Left hindlimb (tissue), 1 donor: ENCODE results near the gene BOLL.
"Not testable (repeated sequence)": the region's sequence is repeated elsewhere in the genome, so short reads cannot be mapped to it uniquely, and the experiment has no call there.

Experiments
- DNase-seq: peaks from one replicate; pipeline ENCODE4 v3.0.0-alpha.2; 2018

Gene BOLL

GRCh38 chr2:197795277-197795676 lies 10.2 kb upstream of the BOLL start:
- no peak for DNase-seq

- no peak for DNase-seq
These were observed 8.3 kb upstream of the BOLL start for GRCh38 chr2:197793456-197793855.

DNA sequence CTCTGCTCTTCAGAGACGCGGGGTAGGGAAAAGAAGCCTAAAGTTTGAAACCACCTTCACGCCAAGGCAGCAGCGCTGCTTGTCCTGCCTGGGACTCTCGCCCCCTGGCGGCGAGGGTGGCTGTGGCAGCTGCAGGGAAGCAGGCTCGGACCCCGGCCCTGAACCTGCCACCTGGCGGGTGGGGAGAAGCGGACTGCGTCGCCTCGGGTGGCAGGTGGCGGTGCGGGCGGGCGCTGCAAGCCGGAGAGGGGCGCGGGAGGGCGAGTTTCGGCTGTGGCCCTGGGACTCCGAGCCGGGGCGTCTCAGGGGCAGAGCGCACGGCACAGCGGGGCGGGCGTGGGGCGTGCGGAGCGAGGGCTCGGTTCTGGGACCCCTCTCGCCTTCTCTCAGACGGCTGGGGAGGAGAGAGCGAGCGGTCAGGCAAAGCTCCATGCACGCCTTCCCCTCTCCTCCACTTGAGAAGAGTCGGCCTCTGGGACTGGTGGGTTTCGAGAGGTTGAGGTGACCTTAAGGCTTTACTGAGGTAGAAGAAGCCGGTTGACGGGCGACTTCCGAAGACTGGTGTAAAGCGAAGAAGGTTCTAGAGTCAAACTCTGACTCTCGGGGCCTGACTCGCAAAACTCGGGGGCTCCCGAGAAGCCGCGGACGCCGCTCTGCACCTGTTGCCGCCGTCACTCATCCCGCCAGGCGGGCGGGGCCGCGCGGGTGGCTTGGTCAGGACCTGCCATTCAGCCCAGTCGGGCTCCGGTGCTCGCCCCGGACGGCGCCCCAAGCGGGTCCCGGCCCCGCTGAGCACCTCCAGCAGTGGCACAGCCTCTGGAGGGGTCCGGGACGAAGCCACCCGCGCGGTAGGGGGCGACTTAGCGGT lies 1.1 kb upstream of the BOLL start:
- DNase-seq = peak; percentile 40

DNA sequence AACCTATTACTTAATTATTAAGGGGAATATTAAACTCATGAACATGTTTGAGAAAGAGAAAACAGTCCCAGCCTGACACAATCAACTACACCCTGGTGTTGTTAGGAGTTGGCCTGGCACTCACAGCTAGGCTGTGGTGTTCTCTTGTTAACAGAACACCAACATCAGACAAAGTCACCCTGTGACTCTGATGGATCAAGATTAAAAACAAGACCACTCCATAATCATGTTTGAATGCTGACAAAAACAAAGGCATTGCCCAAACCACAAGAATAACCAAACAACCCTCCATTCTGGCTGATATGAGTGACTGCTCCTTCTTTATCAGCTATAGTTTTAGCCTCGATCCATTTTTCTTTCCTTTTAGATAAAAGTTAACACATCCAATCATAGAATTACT lies 3.0 kb downstream of the BOLL start:
- no peak for DNase-seq

- no peak for DNase-seq
These were observed 5.9 kb downstream of the BOLL start for GRCh38 chr2:197779261-197779660.

DNA sequence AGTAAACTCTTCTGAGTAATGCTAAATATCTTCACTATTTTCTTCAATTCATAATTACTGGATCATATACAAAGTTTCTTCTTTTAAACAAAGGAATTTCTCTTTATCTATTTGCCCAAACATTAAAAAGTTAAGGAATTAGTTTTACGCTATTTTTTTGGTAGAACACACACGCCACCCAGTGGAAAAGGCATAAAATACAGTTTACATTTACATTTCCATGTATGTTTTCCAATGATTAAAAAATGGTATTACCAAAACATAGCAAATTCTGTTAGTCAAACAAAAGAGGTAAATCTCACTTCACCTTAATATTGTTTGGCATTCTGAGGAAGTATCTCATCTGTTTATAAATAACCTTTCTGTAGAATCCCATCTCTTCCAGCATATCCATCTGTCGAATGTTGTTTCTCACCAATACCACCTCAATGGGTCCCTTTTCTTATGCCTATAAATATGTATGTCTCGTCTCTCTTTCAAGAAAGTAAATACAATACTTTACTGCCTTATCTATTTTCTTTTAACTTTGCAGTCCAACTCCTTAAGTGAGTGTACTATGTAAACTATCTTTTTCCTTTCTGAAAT lies 7.2 kb downstream of the BOLL start:
- no peak for DNase-seq

- no peak for DNase-seq
These were observed 24.8 kb downstream of the BOLL start for GRCh38 chr2:197760293-197760657.

DNA sequence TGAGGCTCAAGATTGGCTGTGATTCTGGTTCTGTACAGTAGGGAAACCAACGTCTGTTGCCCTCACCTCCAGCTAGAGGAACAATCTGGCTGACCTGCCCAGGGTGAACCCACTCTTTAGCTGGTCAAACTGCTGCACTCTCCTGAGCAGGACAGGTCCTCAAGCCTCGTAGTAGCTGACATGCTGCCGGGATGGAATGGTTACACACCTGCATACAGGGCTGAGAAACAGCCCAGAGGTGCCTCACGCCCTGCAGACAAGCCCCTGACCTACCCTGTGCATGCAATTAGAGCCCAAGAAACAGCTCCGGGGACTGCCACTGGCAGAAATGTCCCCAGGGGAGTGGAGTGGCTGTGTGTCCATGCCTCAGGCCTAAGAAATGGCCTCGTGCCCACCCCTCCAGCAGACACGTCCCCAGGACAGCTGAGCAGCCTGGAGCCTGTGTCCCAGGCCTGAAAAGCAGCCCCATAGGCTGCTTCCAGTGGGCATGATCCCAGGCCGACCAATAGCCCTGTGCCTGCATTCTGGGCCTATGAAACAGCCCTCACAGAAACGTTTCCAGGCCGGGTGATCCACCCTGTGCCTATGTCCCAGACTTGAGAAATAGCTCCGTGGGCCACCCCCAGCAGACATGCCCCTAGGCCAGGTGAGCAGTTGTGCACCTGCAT lies 25.4 kb downstream of the BOLL start:
- DNase-seq = no peak

DNA sequence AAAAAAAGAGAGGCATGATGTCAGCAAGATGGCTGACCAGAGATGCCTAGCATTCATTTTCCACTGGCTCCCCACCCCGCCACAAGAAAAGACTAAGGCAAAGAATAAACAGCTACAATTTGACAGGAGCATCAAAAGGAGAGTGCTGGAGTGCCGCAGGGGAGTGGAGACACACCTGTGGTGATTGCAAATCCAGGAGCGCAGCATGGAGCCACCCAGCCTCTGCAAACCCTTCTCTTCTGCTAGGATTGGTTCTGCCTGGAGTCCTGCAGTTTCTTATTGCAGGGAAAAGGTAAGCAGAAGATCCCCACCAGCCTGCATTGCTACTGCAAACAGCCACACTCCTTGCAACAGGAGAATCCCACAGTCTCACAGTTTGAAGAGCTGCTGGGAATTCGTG lies 26.1 kb downstream of the BOLL start:
- no peak for DNase-seq

DNA sequence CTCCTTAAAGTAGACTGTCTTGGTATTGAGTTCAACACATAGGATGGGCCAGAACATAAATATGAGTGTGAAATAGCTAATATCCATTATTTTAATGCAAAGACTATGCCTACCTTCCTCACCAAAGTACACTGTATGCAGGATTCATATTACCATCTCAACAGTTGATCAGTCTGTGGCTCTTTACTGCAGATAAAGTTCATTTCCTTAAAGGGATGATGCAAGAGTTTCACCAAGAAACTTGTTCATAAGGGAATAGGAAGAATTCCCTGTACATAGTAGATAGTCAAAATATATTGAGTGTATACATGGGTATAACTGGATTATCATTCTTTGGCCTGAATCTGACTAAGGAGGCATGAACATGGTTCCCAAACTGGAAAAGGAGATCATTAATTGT lies 44.9 kb downstream of the BOLL start:
- no peak for DNase-seq

GRCh38 chr2:197728555-197729544 lies 56.3 kb downstream of the BOLL start:
- not testable (repeated sequence) for DNase-seq

- no peak for DNase-seq
These were observed 58.1 kb downstream of the BOLL start for GRCh38 chr2:197727011-197727410.

GRCh38 chr2:197717863-197718262 lies 67.3 kb downstream of the BOLL start:
- DNase-seq = no peak

GRCh38 chr2:197713271-197713670 lies 71.8 kb downstream of the BOLL start:
- no peak for DNase-seq

GRCh38 chr2:197711578-197711977 lies 73.5 kb downstream of the BOLL start:
- DNase-seq = no peak

DNA sequence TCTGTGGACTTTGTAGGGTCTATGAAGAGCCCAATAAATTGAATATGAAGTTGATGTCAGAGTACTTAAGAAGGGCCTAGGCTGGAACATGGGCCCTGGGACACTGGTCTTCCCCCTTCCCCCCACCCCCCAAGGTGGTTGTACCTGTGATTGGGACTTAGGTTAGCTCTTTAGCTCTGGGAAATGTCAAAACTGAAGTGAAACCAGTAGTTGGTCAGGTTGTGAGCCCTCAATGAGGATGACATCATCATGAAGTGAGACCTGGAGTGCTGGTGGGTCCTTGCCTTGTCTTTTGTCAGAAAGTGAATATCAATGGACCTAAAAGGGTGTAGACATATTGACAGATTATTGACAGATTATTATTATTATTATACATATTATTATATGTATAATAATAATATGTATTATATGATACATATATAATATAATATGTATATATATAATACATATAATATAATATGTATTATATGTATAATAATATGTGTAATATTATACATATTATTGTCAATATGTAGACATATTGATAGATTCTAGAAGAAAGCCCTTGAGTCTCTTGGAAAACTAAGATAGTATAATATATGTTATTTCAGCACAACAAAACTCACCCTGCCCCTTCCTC lies 74.6 kb downstream of the BOLL start:
- no peak for DNase-seq

- not testable (repeated sequence) for DNase-seq
These were observed 76.0 kb downstream of the BOLL start for GRCh38 chr2:197709140-197709539.

DNA sequence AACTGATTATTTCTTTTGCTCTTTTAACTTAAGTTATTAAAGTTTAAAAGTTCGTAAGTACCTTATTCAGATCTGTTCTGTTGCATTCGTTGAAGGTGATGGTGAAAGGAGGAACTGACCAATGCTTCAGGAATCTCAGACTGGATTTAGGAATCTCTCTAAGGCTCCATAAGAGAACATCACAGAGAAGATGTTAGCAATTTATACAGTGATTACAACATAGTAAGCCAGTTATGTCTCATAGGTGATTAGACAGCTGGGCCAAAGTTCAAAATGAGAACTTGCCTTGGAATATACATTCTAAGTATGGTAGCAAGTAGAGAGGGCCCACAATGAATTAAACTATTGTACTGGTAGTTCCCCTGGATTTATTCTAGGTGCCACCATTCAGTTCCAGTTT lies 76.8 kb downstream of the BOLL start:
- no peak for DNase-seq

GRCh38 chr2:197707316-197708213 lies 77.6 kb downstream of the BOLL start:
- DNase-seq = no peak

DNA sequence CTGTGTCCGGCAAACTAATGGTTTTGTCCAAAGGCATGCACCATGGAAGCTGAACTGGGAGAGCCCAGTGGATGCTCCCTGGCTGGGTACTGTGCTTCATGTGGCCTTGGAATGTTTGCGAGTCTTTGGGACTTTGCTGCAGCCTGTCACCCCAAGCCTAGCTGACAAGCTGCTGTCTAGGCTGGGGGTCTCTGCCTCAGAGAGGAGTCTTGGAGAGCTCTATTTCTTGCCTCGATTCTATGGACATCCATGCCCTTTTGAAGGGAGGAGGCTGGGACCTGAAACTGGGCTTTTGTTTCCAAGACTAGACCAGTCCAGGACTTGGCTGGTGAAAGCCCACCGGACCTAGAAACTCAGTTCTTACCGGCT lies 78.3 kb downstream of the BOLL start:
- no peak for DNase-seq
